ENCODE results near the gene PEX19.

Gene PEX19

DNA sequence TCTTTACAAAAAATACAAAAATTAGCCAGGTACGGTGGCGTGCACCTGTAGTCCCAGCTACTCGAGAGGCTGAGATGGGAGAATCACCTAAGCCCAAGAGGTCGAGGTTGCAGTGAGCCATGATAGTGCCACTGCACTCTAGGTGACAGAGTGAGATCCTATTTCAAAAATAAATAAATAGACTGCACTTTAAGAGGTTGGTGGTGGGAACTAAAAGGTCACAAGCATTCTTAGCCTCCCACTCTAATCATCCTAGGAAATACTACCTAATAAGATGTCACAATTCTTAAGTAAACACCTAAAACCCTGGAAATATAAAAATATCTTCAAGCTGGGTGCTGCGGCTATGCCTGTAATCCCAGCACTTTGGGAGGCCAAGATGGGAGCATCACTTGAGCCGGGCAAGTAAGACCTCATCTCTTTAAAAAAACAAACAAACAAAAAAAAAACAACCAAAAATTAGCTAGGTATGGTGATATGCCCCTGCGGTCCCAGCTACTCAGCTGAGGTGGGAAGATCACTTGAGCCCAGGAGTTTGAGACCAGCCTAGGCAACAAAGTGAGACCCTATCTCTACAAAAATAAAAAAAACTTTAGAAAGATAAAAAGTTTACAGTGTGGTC is 26.6 kb downstream of the PEX19 start:
- no peak overlapping the region for H3K27ac Mint-ChIP-seq
- ATAC-seq (no peak), DNase-seq (no peak)
- no peaks in the 10 kb centered on the region for H3K27me3 Mint-ChIP-seq
- peak overlapping the region in 1 of 2 donors; percentile 87 for H3K4me3 Mint-ChIP-seq
- peaks cover 40% of the 10 kb centered on the region for H3K4me1 Mint-ChIP-seq
- no peaks in the 10 kb centered on the region for H3K9me3 Mint-ChIP-seq

DNA sequence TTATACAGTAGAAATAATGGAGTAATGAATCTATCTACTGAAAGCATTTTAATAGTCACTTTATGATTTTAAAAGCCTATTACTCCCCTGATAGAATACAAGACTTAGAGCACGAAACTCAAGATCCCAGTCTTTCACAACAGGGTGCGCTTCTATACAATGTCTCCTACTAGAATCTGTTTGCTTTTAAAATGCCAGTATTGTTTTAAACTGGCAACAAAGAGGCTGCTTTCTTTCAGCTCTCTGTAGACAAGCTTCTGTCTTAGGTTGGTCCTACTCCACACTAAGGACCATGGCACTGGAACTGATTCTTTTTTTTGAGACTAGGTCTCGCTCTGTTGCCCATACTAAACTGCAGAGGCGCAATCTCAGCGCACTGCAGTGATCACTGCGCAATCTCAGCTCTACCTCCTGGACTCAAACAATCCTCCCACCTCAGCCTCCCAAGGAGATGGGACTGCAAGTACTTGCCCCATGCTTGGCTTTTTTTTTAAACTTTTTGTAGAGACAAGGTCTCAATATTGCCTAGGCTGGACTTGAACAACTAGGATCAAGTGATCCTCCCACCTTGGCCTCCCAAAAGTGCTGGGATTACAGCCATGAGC is 27.4 kb downstream of the PEX19 start:
- DNase-seq (no peak), ATAC-seq (no peak)
- no peak overlapping the region for H3K27ac Mint-ChIP-seq
- no peaks in the 10 kb centered on the region for H3K9me3 Mint-ChIP-seq
- no peaks in the 10 kb centered on the region for H3K27me3 Mint-ChIP-seq
- H3K4me3 Mint-ChIP-seq: peak overlapping the region in 1 of 2 donors; percentile 47
- H3K4me1 Mint-ChIP-seq: peaks cover 36% of the 10 kb centered on the region

DNA sequence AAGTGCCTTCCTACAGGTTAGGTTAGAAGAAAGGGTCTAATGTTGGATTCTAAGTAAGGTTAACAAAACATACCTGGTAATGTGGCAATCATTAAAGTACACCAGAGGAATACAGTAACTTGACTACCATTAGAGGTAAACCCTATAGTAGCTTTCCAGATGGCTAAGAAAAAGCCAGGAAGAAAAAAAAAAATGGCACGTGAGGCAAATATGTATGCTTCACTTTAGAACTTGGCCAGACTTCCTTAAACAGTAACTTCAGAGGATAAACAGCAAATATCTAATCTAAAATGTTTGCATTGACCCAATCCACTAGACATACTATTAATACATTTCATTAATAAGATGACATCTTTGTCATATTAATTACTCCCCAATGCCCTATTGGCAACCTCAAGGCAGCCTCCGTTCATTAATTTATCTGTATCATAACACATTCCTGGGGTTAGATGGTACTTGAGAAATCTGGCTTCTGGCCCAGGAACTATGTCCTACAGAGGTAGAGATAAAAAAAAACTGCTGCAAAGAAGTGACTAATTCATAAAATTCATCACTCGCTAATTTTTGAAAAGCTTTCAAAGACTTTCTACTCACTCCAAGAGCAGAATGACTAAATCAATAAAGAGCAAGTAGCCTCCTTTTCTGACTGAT is 28.4 kb downstream of the PEX19 start:
- peaks cover 46% of the 10 kb centered on the region for H3K4me1 Mint-ChIP-seq
- ATAC-seq: no peak

DNA sequence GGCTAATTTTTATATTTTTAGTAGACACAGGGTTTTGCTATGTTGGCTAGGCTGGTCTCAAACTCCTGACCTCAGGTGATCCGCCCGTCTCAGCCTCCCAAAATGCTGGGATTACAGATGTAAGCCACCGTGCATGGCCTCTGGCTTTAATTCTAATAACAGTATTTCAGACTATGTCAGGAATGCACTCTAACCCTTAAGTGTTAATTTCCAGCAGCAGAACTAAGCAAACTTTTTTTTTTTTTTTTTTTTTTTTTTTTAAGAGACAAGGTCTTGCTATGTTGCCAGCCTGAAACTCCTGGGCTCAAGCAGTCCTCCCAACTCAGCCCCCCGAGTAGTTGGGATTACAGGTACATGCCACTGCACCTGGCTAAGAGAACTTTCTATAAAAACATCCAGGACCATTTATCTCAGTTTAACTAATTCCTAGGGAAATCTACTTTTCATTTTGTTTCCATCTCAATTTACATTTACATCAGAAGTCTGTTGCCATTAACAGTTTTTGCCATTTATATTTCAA is 29.1 kb downstream of the PEX19 start:
- no peaks in the 10 kb centered on the region for H3K27me3 Mint-ChIP-seq
- DNase-seq: no peak
- H3K9me3 Mint-ChIP-seq: no peaks in the 10 kb centered on the region
- H3K27ac Mint-ChIP-seq: no peak overlapping the region
- no peak overlapping the region for H3K4me3 Mint-ChIP-seq
- peaks cover 49% of the 10 kb centered on the region for H3K4me1 Mint-ChIP-seq
- no peak for ATAC-seq

More for the DNA sequence above, 28.4 kb downstream of the PEX19 start:
- Mint-ChIP-seq H3K9me3 (no peaks in the 10 kb centered on the region), H3K27me3 (no peaks in the 10 kb centered on the region), H3K27ac (no peak overlapping the region), H3K4me3 (no peak overlapping the region)
- no peak for DNase-seq

DNA sequence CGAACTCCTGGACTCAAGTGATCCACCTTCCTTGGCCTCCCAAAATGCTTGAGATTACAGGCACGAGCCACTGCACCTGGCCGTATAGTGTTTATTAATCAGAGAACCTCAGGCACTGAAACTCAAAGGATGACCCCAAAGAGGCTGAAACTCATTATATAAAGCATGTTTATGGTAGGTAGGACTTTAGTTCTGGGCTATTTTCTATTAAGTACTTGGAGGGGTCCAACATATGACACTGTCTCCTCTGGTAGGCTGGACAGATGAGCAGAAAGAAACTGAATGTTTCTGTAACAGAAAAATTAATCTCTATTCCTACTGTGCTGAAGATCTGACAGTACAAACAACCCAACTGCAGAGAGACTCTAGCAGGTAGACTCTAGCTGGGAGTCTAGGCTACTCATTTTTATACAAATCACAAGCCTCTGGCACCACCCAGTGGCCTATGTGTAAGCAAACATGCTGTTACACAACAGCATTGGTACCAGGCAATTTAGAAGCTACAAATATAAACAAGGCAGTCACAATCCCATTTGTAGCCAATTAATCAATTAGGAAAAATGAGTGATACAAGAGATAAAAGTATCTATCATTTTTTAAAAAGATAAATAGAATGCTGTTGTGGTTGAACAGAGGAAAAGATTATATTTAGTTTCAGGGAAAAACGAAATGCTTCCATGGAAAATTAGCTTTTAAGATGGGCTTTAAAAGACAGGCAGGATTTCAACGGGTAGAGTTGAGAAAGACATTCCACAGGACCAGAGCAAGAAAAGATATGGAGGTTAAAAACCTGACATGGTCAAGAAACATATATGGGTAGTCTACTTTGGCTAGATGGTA is 33.0 kb downstream of the PEX19 start:
- peak overlapping the region in 1 of 2 donors; percentile 34 for H3K27ac Mint-ChIP-seq
- ATAC-seq (peak; percentile 94), DNase-seq (peak; percentile 22 to 46)
- no peaks in the 10 kb centered on the region for H3K27me3 Mint-ChIP-seq
- no peaks in the 10 kb centered on the region for H3K9me3 Mint-ChIP-seq
- H3K4me3 Mint-ChIP-seq: no peak overlapping the region
- H3K4me1 Mint-ChIP-seq: peaks cover 20% of the 10 kb centered on the region

DNA sequence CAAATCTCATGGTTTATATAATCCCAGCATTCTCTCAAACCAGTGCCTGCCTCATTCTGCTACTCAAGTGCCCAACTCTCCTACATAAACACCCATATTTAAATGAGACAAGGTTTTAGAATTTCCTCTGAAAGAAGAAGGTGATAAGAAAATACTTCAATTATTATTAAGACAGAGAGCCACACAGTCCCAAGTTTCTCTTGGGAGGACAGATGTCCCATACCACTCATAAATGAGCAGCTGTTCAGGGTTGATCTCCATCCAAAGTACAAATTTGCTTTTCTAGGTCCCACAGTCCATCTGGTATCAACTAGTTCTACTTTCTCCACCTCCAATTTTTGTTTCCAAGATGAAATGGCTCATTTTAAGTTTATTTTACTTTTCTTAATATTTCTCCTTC is 33.9 kb downstream of the PEX19 start:
- H3K9me3 Mint-ChIP-seq: no peaks in the 10 kb centered on the region
- peaks cover 29% of the 10 kb centered on the region for H3K4me1 Mint-ChIP-seq
- no peak overlapping the region for H3K4me3 Mint-ChIP-seq
- H3K27me3 Mint-ChIP-seq: no peaks in the 10 kb centered on the region
- H3K27ac Mint-ChIP-seq: no peak overlapping the region
- no peak for DNase-seq
- ATAC-seq: no peak

DNA sequence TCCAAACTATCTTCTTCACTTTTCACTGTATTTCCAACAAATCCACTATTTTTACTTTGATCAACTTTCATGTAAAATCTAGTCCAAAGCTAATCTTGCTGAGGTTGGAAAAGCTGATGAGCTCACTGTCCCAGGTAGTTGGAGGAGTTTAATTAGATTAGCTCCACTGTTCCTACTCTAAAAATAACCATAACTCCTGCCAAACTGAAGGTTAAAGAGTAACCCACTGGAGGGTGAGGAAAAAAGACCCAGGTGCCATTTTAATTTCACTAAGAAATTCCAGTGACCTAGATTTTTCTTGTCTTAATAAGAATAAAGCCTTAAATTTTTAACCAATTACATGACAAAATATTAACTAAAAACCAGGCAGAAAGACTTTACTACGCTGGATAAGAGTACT is 37.9 kb downstream of the PEX19 start:
- no peak overlapping the region for H3K27ac Mint-ChIP-seq
- no peak overlapping the region for H3K4me3 Mint-ChIP-seq
- no peaks in the 10 kb centered on the region for H3K9me3 Mint-ChIP-seq
- DNase-seq (no peak), ATAC-seq (no peak)
- peaks cover 33% of the 10 kb centered on the region for H3K4me1 Mint-ChIP-seq
- no peaks in the 10 kb centered on the region for H3K27me3 Mint-ChIP-seq

DNA sequence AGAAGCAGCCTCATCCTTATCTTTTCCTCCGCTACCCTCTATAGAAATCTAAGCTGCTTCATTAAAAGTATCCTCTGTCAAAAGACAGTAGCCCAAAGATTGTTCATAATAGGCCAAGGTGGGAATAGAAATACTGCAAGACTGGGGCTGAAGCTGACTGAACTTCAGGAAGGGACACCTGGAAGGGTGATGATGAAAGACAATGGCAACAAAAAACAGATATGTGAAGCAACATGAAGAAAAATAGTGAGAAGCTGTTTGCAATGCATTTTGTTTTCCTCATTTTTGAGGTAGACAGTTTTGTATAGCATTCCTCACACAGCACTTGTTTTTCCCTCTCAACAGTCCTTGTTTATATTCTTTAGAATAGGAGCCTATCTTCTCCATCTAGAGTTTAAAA is 39.5 kb downstream of the PEX19 start:
- H3K4me1 Mint-ChIP-seq: peaks cover 23% of the 10 kb centered on the region
- H3K27me3 Mint-ChIP-seq: no peaks in the 10 kb centered on the region
- no peak overlapping the region for H3K27ac Mint-ChIP-seq
- H3K4me3 Mint-ChIP-seq: no peak overlapping the region
- no peaks in the 10 kb centered on the region for H3K9me3 Mint-ChIP-seq
- DNase-seq (no peak), ATAC-seq (no peak)

DNA sequence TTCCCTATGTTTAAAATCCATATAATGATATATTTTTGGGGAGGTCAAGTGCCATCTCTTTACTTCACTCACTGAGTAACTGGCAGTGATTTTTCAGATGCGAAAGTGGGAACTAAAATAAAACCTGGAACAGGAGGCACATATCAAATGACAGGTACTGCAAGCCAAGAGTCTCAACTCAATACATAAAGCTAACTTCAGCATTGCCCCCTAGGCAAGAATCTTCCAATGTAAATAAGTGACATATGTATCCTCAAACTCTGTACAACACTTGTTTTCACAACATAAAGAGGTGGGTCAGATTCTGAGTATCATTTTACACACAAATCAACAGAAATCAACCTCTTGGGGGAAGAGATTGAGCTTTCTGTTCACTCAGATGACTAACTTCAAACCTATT is 40.7 kb downstream of the PEX19 start:
- no peak overlapping the region for H3K4me3 Mint-ChIP-seq
- no peak for DNase-seq
- H3K27me3 Mint-ChIP-seq: no peaks in the 10 kb centered on the region
- ATAC-seq: no peak
- no peaks in the 10 kb centered on the region for H3K9me3 Mint-ChIP-seq
- H3K27ac Mint-ChIP-seq: no peak overlapping the region
- H3K4me1 Mint-ChIP-seq: peaks cover 23% of the 10 kb centered on the region

DNA sequence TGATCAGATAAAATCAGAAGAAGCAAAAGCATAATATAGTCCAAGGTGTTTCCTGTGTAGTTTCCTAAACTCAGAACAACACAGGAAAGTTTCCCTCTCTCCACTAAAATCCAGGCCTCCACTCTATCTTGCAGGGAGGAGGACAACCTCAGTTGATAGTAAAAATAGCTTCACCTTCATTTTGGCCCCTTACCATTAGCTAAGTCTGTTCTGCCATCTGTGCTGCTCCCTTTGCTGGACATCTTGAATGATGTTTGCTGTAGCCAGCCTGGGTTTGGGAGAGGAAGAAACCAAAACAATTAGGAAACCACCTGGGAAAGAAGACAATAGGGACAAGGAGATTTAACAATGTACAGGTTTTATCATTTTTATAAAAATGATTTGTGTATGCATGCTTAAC is 41.2 kb downstream of the PEX19 start:
- H3K27ac Mint-ChIP-seq: peak overlapping the region in 1 of 2 donors; percentile 77
- no peak overlapping the region for H3K4me3 Mint-ChIP-seq
- DNase-seq: no peak
- H3K27me3 Mint-ChIP-seq: no peaks in the 10 kb centered on the region
- no peaks in the 10 kb centered on the region for H3K9me3 Mint-ChIP-seq
- peaks cover 23% of the 10 kb centered on the region for H3K4me1 Mint-ChIP-seq
- ATAC-seq: no peak

DNA sequence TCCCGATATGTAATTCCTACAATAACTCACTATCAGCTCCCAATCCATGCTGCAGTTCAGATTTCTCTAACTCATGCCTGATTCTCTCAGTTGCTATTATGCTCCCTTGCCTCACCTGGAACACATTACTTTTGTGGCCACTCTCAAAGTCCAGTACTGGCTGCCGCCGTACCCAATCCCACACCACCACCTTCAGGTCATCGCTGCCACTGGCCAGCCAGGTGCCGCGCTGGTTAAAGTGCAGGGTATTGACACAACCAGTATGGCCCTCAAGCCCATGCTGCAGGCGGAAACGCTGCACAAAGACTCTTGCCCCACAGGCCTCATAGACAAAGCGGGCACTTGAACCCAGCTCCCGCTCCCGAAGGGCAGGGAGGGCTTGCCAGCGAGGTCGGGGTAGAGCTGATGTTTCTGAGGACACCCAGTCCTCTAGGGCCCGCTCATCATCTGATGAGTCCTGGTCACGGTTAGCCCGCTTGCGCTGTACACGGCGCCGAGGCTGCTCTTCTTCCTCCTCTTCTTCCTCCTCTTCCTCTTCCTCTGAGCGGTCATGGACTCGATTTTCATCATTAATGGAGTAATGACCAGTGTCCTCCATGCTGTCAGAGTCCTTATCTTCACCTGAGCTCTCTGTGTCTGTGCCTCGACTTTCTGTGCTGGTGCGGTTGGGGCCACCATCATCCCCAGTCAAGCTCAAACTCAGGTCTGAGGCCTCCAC is 45.2 kb downstream of the PEX19 start:
- no peak for DNase-seq
- Mint-ChIP-seq H3K27ac (no peak overlapping the region), H3K4me3 (no peak overlapping the region), H3K4me1 (peaks cover 2% of the 10 kb centered on the region), H3K9me3 (no peaks in the 10 kb centered on the region), H3K27me3 (no peaks in the 10 kb centered on the region)
- ATAC-seq: no peak

DNA sequence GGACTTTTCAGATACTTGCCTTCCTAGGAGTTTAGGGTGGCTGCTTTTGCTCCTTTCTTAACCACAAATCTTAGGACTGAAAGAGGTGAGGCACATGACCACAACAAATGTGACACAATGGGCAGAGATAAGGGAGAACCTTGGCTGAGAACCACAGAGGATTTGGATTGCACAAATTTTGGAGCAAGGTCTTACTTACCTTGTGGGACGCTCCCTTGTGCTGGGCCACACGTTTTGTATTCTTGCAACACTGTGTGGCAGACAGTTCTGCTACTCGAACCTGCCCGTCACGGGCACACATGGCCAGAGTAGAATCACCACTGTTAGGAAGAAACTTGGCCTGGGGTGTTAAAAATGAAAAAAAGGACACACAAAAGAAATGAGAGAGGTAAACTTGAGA is 46.5 kb downstream of the PEX19 start:
- H3K27me3 Mint-ChIP-seq: no peaks in the 10 kb centered on the region
- no peak overlapping the region for H3K27ac Mint-ChIP-seq
- DNase-seq: no peak
- ATAC-seq: no peak
- H3K9me3 Mint-ChIP-seq: no peaks in the 10 kb centered on the region
- H3K4me3 Mint-ChIP-seq: no peak overlapping the region
- no peaks in the 10 kb centered on the region for H3K4me1 Mint-ChIP-seq

DNA sequence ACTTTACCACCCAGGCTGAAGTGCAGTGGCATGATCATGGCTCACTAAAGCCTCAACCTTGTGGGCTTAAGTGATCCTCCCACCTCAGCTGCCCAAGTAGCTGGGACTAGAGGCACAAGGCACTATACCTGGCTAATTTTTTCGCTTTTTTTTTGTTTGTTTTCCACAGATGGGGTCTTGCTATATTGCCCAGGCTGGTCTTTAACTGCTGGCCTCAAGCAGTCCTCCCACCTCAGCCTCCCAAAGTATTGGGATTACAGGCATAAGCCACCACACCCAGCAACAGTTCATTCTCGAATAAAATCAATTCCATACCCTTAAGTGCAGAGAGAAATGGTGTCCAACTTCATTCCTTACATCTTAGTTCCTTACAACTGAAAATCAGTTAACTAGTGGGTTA is 47.4 kb downstream of the PEX19 start:
- Mint-ChIP-seq H3K9me3 (no peaks in the 10 kb centered on the region), H3K27ac (no peak overlapping the region), H3K4me1 (no peaks in the 10 kb centered on the region), H3K4me3 (no peak overlapping the region), H3K27me3 (no peaks in the 10 kb centered on the region)
- no peak for ATAC-seq
- DNase-seq: no peak

DNA sequence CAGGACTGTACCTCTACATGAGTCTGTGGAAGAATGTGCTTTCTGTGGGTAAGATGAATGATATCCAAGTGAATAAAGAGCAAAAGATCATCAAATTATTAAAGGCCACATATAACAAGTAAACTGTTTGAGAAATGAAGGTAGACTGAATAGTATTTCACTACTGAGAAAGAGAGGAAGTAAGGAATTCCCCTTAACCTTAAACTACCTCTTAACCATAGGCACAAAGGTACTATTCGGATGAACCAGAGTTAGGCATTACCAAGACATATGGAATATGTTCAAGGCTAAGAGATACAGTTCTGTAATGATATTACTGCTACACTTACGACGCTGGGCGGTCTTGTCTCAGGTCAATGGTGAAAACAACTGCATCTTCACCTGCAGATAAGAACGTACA is 48.1 kb downstream of the PEX19 start:
- Mint-ChIP-seq H3K4me1 (no peaks in the 10 kb centered on the region), H3K27ac (peak overlapping the region; percentile 23 to 27), H3K27me3 (no peaks in the 10 kb centered on the region), H3K4me3 (no peak overlapping the region), H3K9me3 (no peaks in the 10 kb centered on the region)
- DNase-seq: no peak
- ATAC-seq: no peak

DNA sequence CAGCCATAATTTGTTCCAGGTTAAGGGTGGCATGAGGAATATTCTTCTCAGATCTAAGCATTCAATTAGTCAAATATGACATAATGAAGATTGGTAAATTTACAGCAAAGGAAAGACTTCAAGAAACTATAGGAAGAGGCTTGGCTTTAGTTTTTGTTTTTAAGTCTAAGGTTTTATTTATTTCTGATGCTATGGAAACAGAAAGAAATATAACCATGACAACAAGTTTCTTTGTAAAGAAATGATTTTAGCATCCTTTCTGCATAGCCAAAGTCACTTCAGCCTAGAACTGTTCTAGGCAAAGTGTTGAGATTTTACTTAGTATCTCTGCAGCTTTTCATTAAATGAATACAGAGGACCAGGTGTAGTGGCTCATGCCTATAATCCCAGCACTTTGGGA is 52.0 kb downstream of the PEX19 start:
- Mint-ChIP-seq H3K4me1 (no peaks in the 10 kb centered on the region), H3K27ac (peak overlapping the region in 1 of 2 donors; percentile 46), H3K27me3 (no peaks in the 10 kb centered on the region), H3K9me3 (no peaks in the 10 kb centered on the region), H3K4me3 (no peak overlapping the region)
- no peak for ATAC-seq
- DNase-seq: no peak

All from stimulated activated naive CD8-positive, alpha-beta T cell treated with anti-CD3 and anti-CD28 coated beads, Interleukin-15, amount 100 ng/mL, for 72 hours (primary cell).